GM12875 (cell line): Measurements from ENCODE around the gene CACNB3.
"Not testable (repeated sequence)": the region's sequence is repeated elsewhere in the genome, so short reads cannot be mapped to it uniquely, and the experiment has no call there.

Source experiments
- H3K4me3 ChIP-seq: one replicate; pipeline ENCODE4 v1.5.1; 2011; ENCODE audit warnings: low read depth, low read length, control low read depth
- TF ChIP-seq, protein P1 (sequence below): IDR thresholded peaks from 2 replicates; pipeline ENCODE4 v1.5.1; 2011; ENCODE audit warnings: low read depth, mild to moderate bottlenecking, control low read depth, inconsistent platforms, low read length, moderate library complexity, borderline replicate concordance; ENCODE audit not compliant: insufficient read depth

CACNB3 gene

GRCh38 chr12:48865281-48866051, 47.2 kb downstream of the CACNB3 start, which contains the start of gene RND1:
Gene RND1, minus strand, starts transcription at chr12:48865870. Its CDS starts 103 bp downstream, at chr12:48865767.
- H3K4me3 ChIP-seq, result peak within 1 kb of the TSS; percentile 82
- TF ChIP-seq, protein P1, sequence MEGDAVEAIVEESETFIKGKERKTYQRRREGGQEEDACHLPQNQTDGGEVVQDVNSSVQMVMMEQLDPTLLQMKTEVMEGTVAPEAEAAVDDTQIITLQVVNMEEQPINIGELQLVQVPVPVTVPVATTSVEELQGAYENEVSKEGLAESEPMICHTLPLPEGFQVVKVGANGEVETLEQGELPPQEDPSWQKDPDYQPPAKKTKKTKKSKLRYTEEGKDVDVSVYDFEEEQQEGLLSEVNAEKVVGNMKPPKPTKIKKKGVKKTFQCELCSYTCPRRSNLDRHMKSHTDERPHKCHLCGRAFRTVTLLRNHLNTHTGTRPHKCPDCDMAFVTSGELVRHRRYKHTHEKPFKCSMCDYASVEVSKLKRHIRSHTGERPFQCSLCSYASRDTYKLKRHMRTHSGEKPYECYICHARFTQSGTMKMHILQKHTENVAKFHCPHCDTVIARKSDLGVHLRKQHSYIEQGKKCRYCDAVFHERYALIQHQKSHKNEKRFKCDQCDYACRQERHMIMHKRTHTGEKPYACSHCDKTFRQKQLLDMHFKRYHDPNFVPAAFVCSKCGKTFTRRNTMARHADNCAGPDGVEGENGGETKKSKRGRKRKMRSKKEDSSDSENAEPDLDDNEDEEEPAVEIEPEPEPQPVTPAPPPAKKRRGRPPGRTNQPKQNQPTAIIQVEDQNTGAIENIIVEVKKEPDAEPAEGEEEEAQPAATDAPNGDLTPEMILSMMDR, result no peak

- TF ChIP-seq, protein P1, result no peak
- H3K4me3 ChIP-seq, result peak overlapping the region; percentile 82
Observed at GRCh38 chr12:48866052-48866711, 47.9 kb downstream of the CACNB3 start.

GRCh38 chr12:48868451-48868850, 50.2 kb downstream of the CACNB3 start:
- no peak overlapping the region for H3K4me3 ChIP-seq
- TF ChIP-seq, protein P1, result no peak

DNA sequence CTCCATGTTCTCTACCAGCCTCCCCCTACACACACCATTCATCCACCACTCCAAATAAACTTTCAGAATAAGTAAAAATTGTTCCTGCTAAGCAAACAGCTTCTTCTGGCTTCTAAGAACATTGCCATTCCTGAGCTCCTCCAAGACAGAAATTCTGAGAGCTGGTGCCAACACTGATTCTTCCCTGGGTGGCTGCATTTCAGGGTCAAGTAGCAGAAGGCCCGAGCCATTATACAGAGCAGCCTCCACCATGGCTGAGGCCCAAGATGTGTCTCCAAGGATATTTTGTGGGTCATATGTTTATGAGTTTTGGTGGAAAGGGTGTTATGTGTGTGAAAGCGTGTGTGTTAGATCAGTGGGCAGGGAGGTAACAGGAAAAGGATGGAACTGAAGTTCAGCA, 50.9 kb downstream of the CACNB3 start:
- TF ChIP-seq, protein P1, result no peak
- H3K4me3 ChIP-seq, result no peak overlapping the region

GRCh38 chr12:48873096-48873495, 54.8 kb downstream of the CACNB3 start:
- TF ChIP-seq, protein P1, result no peak
- H3K4me3 ChIP-seq, result no peak overlapping the region

GRCh38 chr12:48873534-48873933, 55.2 kb downstream of the CACNB3 start:
- not testable (repeated sequence) for H3K4me3 ChIP-seq

GRCh38 chr12:48875944-48876515, 57.7 kb downstream of the CACNB3 start:
- TF ChIP-seq, protein P1, result no peak

More at GRCh38 chr12:48875944-48876515, 57.7 kb downstream of the CACNB3 start:
- H3K4me3 ChIP-seq, result no peak overlapping the region
